ENCODE results near the gene SHC3. TPM values are rescaled to one million over a fixed set of nuclear protein-coding genes. Genes with fewer than 3 reads are reported as not detected.

The SHC3 gene
- total RNA-seq, 8 experiments from 2014 or later: 4.6 to 40.7 (median 10.7) TPM

DNA sequence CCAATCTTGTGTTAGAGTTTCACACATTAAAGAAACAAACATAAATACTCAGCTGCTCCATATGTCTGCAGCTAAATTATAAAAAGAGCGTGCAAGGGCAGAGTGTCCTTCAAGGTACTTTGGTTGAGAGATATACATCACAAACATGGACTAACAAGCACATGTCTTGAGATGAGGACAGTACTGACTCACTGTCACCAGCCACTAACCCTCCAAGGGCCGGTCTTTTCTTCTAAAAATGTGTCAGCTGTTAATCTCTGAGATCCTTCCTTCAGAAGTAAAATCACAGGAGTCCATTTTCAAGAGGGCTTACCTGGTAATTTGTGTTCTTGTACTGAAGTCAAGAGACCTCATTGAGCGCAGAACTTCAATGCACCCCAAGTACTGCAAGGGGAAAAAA is 66.4 kb downstream of the SHC3 start:
- H3K27ac ChIP-seq: no peak overlapping the region
- in situ Hi-C loops (cut with MboI; ENCODE audit: low pct_unique_long_range_greater_than_20kb in 2 of 9, low sequenced_read_pairs in 9 of 9, unreplicated experiment in 9 of 9): no loop called here
- no peaks in the 10 kb centered on the region for H3K4me1 ChIP-seq (replicated peaks in 1 of 2)
- 67 to 100% (median 100%) methylated on average over 1 to 3 of the region's 3 CpGs; no CpG with 5 or more reads in 1 of the 10 experiments for WGBS, 10 experiments
- H3K4me3 ChIP-seq: no peak overlapping the region
- no peak for ATAC-seq (replicated peaks in 6 of 8)

DNA sequence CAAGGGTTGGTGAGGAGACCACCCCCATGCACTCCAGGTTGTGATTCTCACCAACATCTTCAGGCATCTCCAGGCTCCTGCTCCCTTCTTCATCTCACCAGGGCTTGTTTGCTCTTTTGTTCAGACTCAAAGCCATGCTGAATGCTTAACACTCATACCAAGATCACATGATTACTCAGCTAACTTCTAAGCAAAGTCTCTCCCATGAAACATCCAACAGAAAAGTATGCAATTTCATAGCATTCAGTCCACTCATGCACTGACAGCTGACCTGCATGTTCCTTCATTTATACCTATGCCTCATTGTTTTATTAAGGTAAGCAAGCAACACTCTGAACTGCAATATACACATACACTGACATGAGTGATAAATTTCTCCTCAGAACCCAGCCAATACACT is 69.0 kb downstream of the SHC3 start:
- Histone ChIP-seq H3K4me1 (replicated peaks in 1 of 2) (no peaks in the 10 kb centered on the region), H3K4me3 (no peak overlapping the region), H3K27ac (no peak overlapping the region)
- in situ Hi-C loops (cut with MboI; ENCODE audit: low pct_unique_long_range_greater_than_20kb in 2 of 9, low sequenced_read_pairs in 9 of 9, unreplicated experiment in 9 of 9): no loop called here
- peak in 1 of 8 experiments; percentile 16 for ATAC-seq (replicated peaks in 6 of 8)

DNA sequence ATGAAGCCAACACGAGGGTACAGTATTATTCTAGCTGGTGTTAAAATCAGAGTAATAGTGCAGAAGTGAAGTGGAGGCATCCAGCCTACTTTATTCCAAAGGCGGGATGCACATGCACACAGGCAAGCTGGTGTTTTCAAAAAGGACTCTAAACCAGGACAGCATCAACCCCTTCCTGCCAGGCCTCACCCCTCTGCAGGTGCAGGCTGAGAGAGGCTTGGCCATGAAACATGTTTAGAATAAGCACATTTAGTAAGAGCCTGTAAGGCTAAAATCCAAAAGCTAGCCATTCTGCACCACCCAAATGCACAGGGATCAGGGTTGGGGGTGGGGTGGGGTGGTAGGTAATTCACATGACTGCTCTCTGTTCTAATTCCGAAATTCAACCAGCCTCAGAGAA is 71.2 kb downstream of the SHC3 start:
- 13 to 100% (median 78%) methylated on average over 1 to 3 of the region's 3 CpGs; no CpG with 5 or more reads in 3 of the 10 experiments for WGBS, 10 experiments
- ATAC-seq (replicated peaks in 6 of 8): peak in 2 of 8 experiments; percentile 69 to 77
- Histone ChIP-seq H3K27ac (no peak overlapping the region), H3K4me3 (no peak overlapping the region), H3K4me1 (replicated peaks in 1 of 2) (no peaks in the 10 kb centered on the region)
- in situ Hi-C loops (cut with MboI; ENCODE audit: low pct_unique_long_range_greater_than_20kb in 2 of 9, low sequenced_read_pairs in 9 of 9, unreplicated experiment in 9 of 9): no loop called here

DNA sequence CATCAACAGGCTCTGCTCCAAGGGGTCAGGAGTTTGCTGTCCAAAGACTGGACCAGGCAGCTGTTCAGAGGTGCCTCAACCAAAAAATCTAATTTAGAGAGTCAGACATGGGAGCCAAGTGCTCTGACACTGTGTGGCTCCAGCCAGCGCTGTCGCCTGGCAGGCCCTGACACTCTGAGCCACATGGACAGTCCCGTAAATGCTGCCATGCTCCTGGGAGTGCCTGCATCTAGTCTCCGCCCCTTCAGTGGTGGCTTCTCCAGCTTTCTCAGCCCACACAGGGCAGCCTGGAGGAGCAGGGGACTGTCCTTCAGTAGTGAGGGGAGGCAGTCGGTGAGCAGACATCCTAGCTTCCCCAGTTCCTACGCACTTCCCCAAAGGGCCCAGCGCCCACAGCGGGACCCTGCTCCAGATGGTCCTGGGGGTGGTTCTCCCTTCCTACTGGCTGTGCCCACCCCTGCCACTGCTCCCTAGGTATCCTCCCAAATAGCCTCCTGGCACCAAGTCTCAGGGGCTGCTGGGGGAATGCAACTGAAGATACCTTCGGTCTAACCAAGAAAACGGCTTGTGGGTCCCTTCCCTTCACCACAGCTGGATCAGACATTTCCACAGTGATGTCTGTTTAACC is 72.3 kb downstream of the SHC3 start:
- in situ Hi-C loops (cut with MboI; ENCODE audit: low pct_unique_long_range_greater_than_20kb in 2 of 9, low sequenced_read_pairs in 9 of 9, unreplicated experiment in 9 of 9): no loop called here
- no peaks in the 10 kb centered on the region for H3K4me1 ChIP-seq (replicated peaks in 1 of 2)
- H3K4me3 ChIP-seq: no peak overlapping the region
- WGBS, 10 experiments: 67 to 100% (median 85%) methylated on average over 1 to 6 of the region's 10 CpGs; no CpG with 5 or more reads in 4 of the 10 experiments
- no peak overlapping the region for H3K27ac ChIP-seq
- ATAC-seq (replicated peaks in 6 of 8): no peak

DNA sequence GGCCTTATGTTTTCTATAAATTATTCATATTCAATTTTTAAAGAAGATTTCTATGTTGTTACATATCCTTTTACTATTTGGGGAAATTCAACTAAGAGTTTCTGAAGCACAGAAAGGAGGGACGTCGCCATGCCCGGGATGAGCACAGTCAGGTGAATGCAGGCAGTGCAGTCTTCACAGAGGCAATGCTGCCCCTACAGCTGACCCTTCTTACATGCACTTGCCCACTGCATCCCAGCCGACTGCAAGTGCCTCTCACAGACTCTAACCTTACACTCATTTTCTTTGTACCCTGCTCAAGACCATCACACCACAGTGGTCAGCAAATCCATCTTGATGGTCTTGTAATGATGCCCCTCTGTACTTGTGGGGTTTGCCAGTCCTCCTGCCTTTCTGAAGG is 73.8 kb downstream of the SHC3 start:
- no peak for ATAC-seq (replicated peaks in 6 of 8)

DNA sequence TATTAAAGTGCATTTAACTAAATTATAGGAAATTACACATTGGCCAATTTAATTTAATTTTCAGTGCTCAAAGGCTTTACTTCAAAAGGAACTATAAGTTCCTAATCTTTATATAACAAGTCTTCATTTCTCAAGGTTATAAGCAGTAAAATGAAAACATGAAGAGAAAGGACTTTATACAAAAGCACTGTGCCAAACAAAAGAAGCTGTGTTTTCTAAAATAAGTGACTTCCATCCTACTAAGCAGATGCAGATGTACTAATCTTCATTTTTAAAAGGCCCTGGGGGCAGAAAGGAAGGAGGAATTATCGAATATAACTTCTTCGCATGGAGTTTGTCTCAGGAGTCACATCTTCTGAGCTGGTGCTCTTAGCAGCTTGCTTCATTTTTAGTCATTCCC is 81.4 kb downstream of the SHC3 start:
- no peaks in the 10 kb centered on the region for H3K4me1 ChIP-seq (replicated peaks in 1 of 2)
- 17 to 100% (median 75%) methylated on average over 1 to 2 of the region's 2 CpGs; no CpG with 5 or more reads in 3 of the 10 experiments for WGBS, 10 experiments
- in situ Hi-C loops (cut with MboI; ENCODE audit: low pct_unique_long_range_greater_than_20kb in 2 of 9, low sequenced_read_pairs in 9 of 9, unreplicated experiment in 9 of 9): no loop called here
- ATAC-seq (replicated peaks in 6 of 8): peak in 3 of 8 experiments; percentile 19 to 52 (median 50)
- no peak overlapping the region for H3K27ac ChIP-seq
- no peak overlapping the region for H3K4me3 ChIP-seq

More for the DNA sequence above, 73.8 kb downstream of the SHC3 start:
- Histone ChIP-seq H3K27ac (no peak overlapping the region), H3K4me3 (no peak overlapping the region), H3K4me1 (replicated peaks in 1 of 2) (no peaks in the 10 kb centered on the region)
- in situ Hi-C loops (cut with MboI; ENCODE audit: low pct_unique_long_range_greater_than_20kb in 2 of 9, low sequenced_read_pairs in 9 of 9, unreplicated experiment in 9 of 9): no loop called here
- 60 to 96% (median 90%) methylated on average over 1 to 4 of the region's 4 CpGs; no CpG with 5 or more reads in 5 of the 10 experiments for WGBS, 10 experiments

DNA sequence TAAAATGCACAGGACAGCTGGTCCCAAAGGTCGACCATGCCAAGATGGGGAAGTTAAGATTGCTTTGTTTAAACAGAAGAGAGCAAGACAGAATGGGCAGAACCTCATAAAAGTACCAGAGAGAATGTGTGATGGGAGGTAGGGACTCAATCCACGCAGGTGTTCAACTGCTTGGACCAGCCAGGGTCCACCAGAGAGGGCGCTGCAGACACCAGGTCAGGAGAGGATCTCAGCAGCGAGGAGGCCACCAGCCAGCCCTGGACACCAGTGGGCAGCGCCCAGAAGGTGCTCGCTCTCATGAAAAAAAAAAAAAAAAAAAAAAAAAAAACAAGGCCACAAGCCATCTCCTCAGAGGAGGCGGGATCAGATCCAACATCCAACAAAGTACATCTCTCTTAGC is 81.8 kb downstream of the SHC3 start:
- Histone ChIP-seq H3K4me1 (replicated peaks in 1 of 2) (no peaks in the 10 kb centered on the region), H3K4me3 (no peak overlapping the region), H3K27ac (no peak overlapping the region)
- in situ Hi-C loops (cut with MboI; ENCODE audit: low pct_unique_long_range_greater_than_20kb in 2 of 9, low sequenced_read_pairs in 9 of 9, unreplicated experiment in 9 of 9): no loop called here
- 60 to 100% (median 88%) methylated on average over 1 to 5 of the region's 7 CpGs; no CpG with 5 or more reads in 3 of the 10 experiments for WGBS, 10 experiments
- ATAC-seq (replicated peaks in 6 of 8): peak in 1 of 8 experiments; percentile 24

DNA sequence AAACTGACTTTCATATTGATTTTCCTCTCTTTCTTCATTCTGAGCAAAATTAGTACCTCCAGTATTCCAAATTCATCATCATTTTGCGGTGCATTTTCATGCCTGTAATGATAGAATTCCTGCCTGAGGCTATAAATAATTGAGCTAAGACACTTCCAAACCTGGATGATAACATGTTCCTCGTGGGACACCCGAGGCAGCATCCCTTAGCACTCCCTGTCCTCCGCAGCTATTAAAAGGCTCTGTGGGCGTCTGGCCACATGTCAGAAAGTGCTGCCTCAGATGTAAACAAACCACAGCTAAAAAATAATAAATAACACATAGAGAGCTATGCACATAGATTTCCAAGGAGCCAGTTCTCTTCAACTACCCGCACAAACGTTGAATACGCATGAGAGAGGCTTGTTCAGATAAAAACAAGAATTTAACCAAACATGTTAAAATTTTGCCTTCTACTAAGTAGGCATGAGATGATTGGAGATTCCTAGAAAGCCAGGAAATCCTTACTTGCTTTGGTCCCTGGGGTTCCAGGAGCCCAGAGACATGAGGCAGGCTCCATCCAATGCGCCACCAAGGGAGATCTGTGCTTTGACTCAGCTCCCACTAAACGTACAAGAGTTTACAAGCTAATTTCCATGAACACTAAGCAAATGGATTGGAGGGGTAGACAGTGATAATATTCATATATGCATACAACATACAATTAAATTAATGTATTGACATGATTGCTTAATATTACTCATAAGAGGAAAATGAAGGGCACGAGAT is 82.7 kb downstream of the SHC3 start:
- WGBS, 10 experiments: 8 to 100% (median 85%) methylated on average over 2 to 11 of the region's 11 CpGs
- Histone ChIP-seq H3K27ac (no peak overlapping the region), H3K4me1 (replicated peaks in 1 of 2) (no peaks in the 10 kb centered on the region), H3K4me3 (no peak overlapping the region)
- peak in 2 of 8 experiments; percentile 50 to 70 for ATAC-seq (replicated peaks in 6 of 8)
- in situ Hi-C loops (cut with MboI; ENCODE audit: low pct_unique_long_range_greater_than_20kb in 2 of 9, low sequenced_read_pairs in 9 of 9, unreplicated experiment in 9 of 9): no loop called here

DNA sequence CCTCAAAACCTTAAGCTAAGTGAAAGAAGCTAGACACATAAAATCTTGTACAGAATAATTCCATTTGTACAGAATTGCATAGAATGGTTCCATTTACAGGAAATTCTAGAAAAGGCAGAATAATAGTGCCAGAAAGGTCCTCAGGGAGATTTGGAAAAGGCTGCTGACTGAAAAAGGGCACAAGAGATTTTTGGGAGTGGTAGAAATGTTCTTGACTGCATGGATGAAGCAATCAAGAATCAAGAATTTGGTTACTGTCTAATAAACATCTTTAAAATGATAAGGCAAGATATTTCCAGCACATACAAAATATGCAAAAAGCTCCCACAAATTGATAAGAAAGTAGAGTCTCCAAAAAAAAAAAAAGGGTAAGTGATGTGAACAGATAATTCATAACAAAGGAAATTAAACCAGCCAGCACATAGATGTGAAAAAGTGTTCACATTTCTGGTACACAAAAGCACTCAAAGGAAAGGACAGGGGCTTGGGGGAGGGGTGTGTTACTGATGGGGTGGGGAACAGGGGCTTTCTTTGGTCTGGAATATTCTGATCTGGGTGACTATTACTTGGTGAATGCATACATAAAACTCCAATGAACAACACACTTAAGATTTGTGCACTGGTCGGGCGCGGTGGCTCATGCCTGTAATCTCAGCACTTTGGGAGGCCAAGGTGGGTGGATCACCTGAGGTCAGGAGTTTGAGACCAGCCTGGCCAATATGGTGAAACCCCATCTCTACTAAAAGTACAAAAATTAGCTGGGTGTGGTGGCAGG is 85.2 kb downstream of the SHC3 start:
- no peak overlapping the region for H3K4me3 ChIP-seq
- H3K4me1 ChIP-seq (replicated peaks in 1 of 2): no peaks in the 10 kb centered on the region
- WGBS, 10 experiments: no CpG with 5 or more reads among the region's 3 CpGs
- in situ Hi-C loops (cut with MboI; ENCODE audit: low pct_unique_long_range_greater_than_20kb in 2 of 9, low sequenced_read_pairs in 9 of 9, unreplicated experiment in 9 of 9): no loop called here
- no peak overlapping the region for H3K27ac ChIP-seq
- ATAC-seq (replicated peaks in 6 of 8): peak in 2 of 8 experiments; percentile 33 to 56

DNA sequence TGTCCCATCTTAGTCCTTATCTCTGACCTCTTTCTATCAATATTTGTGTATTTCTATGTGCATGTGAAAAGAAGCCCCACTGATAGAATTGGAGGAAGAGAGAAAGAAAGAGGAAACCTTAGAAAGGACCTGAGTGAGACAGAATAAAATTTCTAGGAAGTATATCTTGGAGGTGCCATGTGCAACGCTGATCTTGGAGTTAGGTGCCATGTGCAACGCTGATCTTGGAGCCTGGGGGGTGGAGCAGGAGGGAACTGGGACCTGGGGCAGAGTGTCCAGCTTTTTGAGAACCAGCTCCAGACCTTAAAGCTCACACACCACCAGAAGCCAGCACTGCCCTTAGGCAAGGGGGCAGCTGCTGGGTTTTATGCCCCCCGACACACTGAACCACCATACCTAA is 89.4 kb downstream of the SHC3 start:
- Histone ChIP-seq H3K4me1 (replicated peaks in 1 of 2) (no peaks in the 10 kb centered on the region), H3K27ac (no peak overlapping the region), H3K4me3 (no peak overlapping the region)
- no peak for ATAC-seq (replicated peaks in 6 of 8)
- in situ Hi-C loops (cut with MboI; ENCODE audit: low pct_unique_long_range_greater_than_20kb in 2 of 9, low sequenced_read_pairs in 9 of 9, unreplicated experiment in 9 of 9): no loop called here
- WGBS, 10 experiments: 82 to 100% (median 92%) methylated on average over 1 to 3 of the region's 3 CpGs; no CpG with 5 or more reads in 1 of the 10 experiments

DNA sequence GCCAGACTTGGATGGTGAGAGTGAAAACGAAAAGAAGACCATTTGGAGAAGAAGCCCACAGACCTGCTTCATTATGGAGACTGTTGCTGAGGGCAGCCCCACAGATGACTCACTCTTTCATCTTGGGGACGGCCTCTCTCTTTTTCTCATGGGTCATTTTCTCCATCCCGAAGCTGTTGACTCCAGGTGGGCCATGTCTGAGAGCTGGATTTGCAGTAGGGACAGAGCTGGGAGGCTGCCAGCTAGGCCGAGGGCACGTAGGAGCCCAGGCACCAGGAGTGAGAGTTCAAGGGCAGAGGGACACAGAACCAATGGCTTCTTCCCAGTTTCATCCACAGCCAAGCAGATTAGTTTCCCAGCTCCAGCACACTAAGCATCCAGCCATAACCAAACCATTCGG is 95.0 kb downstream of the SHC3 start:
- no peaks in the 10 kb centered on the region for H3K4me1 ChIP-seq (replicated peaks in 1 of 2)
- ATAC-seq (replicated peaks in 6 of 8): no peak
- H3K4me3 ChIP-seq: no peak overlapping the region
- 69 to 100% (median 88%) methylated on average over 1 to 6 of the region's 6 CpGs; no CpG with 5 or more reads in 2 of the 10 experiments for WGBS, 10 experiments
- no peak overlapping the region for H3K27ac ChIP-seq
- in situ Hi-C loops (cut with MboI; ENCODE audit: low pct_unique_long_range_greater_than_20kb in 2 of 9, low sequenced_read_pairs in 9 of 9, unreplicated experiment in 9 of 9): no loop called here

DNA sequence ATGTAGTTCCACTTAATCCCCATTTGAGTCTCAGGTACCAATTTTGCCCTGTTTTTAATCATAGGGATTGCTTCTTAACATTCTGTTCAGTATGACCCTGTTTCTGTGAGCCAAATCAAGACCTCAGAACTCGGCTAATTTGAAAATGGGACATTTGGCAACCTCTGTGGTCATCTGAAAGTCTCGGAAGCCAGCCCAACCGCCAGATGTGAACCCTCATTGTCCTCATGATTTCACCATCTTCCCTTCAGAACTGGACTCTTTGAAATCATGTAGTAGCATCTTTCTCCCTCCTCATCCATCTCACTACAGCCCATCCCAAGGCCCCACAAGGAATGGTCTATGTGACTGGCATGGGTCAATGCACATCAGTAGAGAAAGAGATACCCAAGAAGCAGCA is 98.4 kb downstream of the SHC3 start:
- no peak for ATAC-seq (replicated peaks in 6 of 8)
- in situ Hi-C loops (cut with MboI; ENCODE audit: low pct_unique_long_range_greater_than_20kb in 2 of 9, low sequenced_read_pairs in 9 of 9, unreplicated experiment in 9 of 9): no loop called here
- Histone ChIP-seq H3K4me1 (replicated peaks in 1 of 2) (no peaks in the 10 kb centered on the region), H3K27ac (no peak overlapping the region), H3K4me3 (no peak overlapping the region)
- 33 to 100% (median 83%) methylated on average over 1 to 3 of the region's 3 CpGs; no CpG with 5 or more reads in 1 of the 10 experiments for WGBS, 10 experiments

DNA sequence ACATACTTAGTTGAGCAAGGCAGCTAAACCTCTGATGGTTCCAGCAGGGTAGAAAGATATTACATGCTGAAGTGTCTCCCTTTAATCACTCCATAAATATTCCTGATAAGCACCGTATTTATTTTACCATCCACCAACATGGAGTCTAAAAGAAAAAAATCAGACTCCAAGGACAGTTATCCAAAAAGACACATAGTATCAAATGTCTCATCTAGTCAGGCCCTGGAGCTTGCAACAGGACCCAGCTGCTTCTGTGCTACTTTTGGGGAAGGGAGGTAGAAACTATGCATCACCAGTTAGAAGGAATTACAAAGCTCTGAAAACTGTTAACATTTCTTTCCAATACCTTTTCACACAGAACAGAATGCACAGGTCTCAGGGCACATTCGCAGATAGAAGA is 99.2 kb downstream of the SHC3 start:
- Histone ChIP-seq H3K4me1 (replicated peaks in 1 of 2) (no peaks in the 10 kb centered on the region), H3K27ac (no peak overlapping the region), H3K4me3 (no peak overlapping the region)
- in situ Hi-C loops (cut with MboI; ENCODE audit: low pct_unique_long_range_greater_than_20kb in 2 of 9, low sequenced_read_pairs in 9 of 9, unreplicated experiment in 9 of 9): no loop called here
- WGBS, 10 experiments: 0 to 100% (median 100%) methylated on average over 1 to 2 of the region's 2 CpGs; no CpG with 5 or more reads in 1 of the 10 experiments
- no peak for ATAC-seq (replicated peaks in 6 of 8)

All from motor neuron (in vitro differentiated cells).